CD8-positive, alpha-beta memory T cell (primary cell): Measurements from ENCODE around the gene SAV1. TPM values are rescaled to one million over a fixed set of nuclear protein-coding genes. Genes with fewer than 3 reads are reported as not detected.

ENCODE experiments used
- CTCF ChIA-PET: fragments of 350-600 bp; sonication (Branson Sonifier 250); formaldehyde crosslinking; loops from one replicate; lab custom pipeline; 2021; ENCODE audit warnings: antibody characterized with exemption; lab: Charles Lee
- POLR2A ChIA-PET: fragments of 350-600 bp; sonication (Branson Sonifier 250); formaldehyde crosslinking; loops from one replicate; lab custom pipeline; 2021; ENCODE audit warnings: antibody characterized with exemption; lab: Charles Lee
- DNase-seq, 5 donors: peaks; one replicate each; pipeline versions ENCODE4 v3.0.0 to v3.0.0-alpha.2; 2020 to 2022; ENCODE audit warnings: mixed read lengths in 1 of 5
- H3K27ac ChIP-seq: one replicate; pipeline ENCODE4 v1.7.0; 2013; ENCODE audit warnings: low read depth, mild to moderate bottlenecking, low read length, moderate library complexity
- H3K27me3 ChIP-seq: 2 replicates; pipeline ENCODE4 v1.7.0; 2013; ENCODE audit warnings: low read length, mild to moderate bottlenecking; ENCODE audit not compliant: insufficient read depth, poor library complexity, severe bottlenecking
- H3K36me3 ChIP-seq: 2 replicates; pipeline ENCODE4 v1.7.0; 2013; ENCODE audit warnings: mild to moderate bottlenecking, low read length, moderate library complexity; ENCODE audit not compliant: insufficient read depth
- H3K4me1 ChIP-seq: 2 replicates; pipeline ENCODE4 v1.7.0; 2013; ENCODE audit warnings: mild to moderate bottlenecking, low read length, moderate library complexity; ENCODE audit not compliant: insufficient read depth
- H3K4me3 ChIP-seq: 2 replicates; pipeline ENCODE4 v1.7.0; 2013; ENCODE audit warnings: mild to moderate bottlenecking, low read length
- H3K9me3 ChIP-seq: 2 replicates; pipeline ENCODE4 v1.7.0; 2013; ENCODE audit warnings: mild to moderate bottlenecking, low read length
- H3K27ac Mint-ChIP-seq, 8 donors: one replicate each; pipeline ENCODE4 v1.8.0; 2020 to 2021; ENCODE audit warnings: mixed read lengths in 8 of 8, mild to moderate bottlenecking in 6 of 8, inconsistent platforms in 3 of 8, moderate library complexity in 3 of 8
- H3K27me3 Mint-ChIP-seq, 2 donors: one replicate each; pipeline ENCODE4 v1.8.0; 2020 to 2021; ENCODE audit warnings: mixed read lengths in 2 of 2, mild to moderate bottlenecking in 1 of 2, moderate library complexity in 1 of 2
- H3K36me3 Mint-ChIP-seq, 3 donors: one replicate each; pipeline ENCODE4 v1.8.0; 2020 to 2021; ENCODE audit warnings: mixed read lengths in 3 of 3, inconsistent platforms in 1 of 3, mild to moderate bottlenecking in 1 of 3
- H3K4me1 Mint-ChIP-seq, 3 donors: one replicate each; pipeline ENCODE4 v1.8.0; 2020 to 2021; ENCODE audit warnings: mixed read lengths in 3 of 3, inconsistent platforms in 1 of 3, mild to moderate bottlenecking in 1 of 3
- H3K4me3 Mint-ChIP-seq, 7 donors: one replicate each; pipeline ENCODE4 v1.8.0; 2020 to 2021; ENCODE audit warnings: mixed read lengths in 7 of 7, mild to moderate bottlenecking in 6 of 7, moderate library complexity in 4 of 7, inconsistent platforms in 2 of 7
- H3K9me3 Mint-ChIP-seq, 5 donors: one replicate each; pipeline ENCODE4 v1.8.0; 2020 to 2022; ENCODE audit warnings: mixed read lengths in 5 of 5, mild to moderate bottlenecking in 3 of 5, moderate library complexity in 2 of 5, inconsistent platforms in 1 of 5
- polyA plus RNA-seq: library from polyadenylated mRNA; unstranded; fragments of 300-500 nt; fragmentation: Illumina TruSeq; gene quantifications from one replicate; pipeline ENCODE4 v1.2.3, GENCODE V29; 2021
- total RNA-seq, 2 experiments: library from RNA; stranded (reverse); gene quantifications; one replicate each; pipeline ENCODE4 v1.2.3, GENCODE V29; 2021

Gene SAV1
- total and polyA plus RNA-seq, 3 experiments from 2014 or later: 12.9 to 13.9 (median 13.7) TPM

DNA sequence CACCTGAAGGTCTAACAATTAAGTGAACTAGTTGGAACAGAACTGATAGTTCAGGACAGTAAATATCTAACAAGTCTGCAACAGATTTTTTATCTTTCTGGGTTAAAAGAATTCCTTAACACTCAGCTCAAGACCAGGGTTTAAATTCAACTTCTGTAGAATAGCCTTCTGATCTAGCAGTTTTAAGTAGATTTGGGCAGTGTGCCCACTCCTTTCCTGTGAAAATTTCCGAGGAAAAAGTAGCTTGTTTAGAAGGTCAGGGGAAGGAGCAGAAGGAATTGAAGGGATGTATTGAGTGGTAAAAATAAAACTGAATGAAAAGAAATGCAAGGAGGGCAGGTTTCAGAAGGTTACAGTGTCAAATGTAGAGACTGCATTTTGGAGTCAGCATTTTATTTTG, 62.3 kb downstream of the SAV1 start:
- H3K4me1 ChIP-seq: no peaks in the 10 kb centered on the region
- H3K4me3 ChIP-seq: no peak overlapping the region
- Mint-ChIP-seq H3K36me3 (no peaks in the 10 kb centered on the region), H3K27ac (no peak overlapping the region), H3K27me3 (peaks cover 0 to 6% of the 10 kb centered on the region in 2 donors), H3K4me3 (no peak overlapping the region), H3K4me1 (no peaks in the 10 kb centered on the region), H3K9me3 (no peaks in the 10 kb centered on the region)
- H3K27me3 ChIP-seq: no peaks in the 10 kb centered on the region
- DNase-seq: no peak
- ChIA-PET CTCF (interaction anchor here (1.2 kb wide), 1 partner anchor 11 kb away, joined by 5 read pairs; no protein-coding TSS in a partner anchor), POLR2A (no interaction called here)
- no peak overlapping the region for H3K27ac ChIP-seq
- no peaks in the 10 kb centered on the region for H3K9me3 ChIP-seq
- no peaks in the 10 kb centered on the region for H3K36me3 ChIP-seq

DNA sequence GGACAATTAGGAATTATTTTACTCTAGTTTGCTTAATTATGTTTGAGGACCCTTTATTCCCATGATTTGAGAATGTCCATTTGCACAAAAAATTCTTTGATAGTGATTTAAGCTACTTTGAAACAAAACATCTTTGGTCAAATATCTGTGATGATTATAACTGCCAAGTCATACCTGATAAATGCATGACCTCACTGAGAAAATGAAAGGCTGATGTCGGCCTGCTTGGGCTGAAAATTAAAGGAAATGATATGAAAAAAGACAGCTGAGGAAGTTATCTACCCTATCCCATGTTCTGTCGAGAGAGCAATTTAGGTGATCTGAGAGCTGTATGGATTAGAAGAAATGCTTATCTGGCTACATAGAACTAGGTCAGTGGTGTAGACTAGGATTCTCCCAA, 64.5 kb downstream of the SAV1 start:
- Mint-ChIP-seq H3K4me3 (no peak overlapping the region), H3K27me3 (no peaks in the 10 kb centered on the region), H3K27ac (no peak overlapping the region), H3K9me3 (no peaks in the 10 kb centered on the region), H3K36me3 (no peaks in the 10 kb centered on the region), H3K4me1 (no peaks in the 10 kb centered on the region)
- H3K36me3 ChIP-seq: no peaks in the 10 kb centered on the region
- no peaks in the 10 kb centered on the region for H3K27me3 ChIP-seq
- H3K27ac ChIP-seq: no peak overlapping the region
- no peaks in the 10 kb centered on the region for H3K9me3 ChIP-seq
- no peak for DNase-seq
- H3K4me1 ChIP-seq: no peaks in the 10 kb centered on the region
- POLR2A ChIA-PET: no interaction called here
- CTCF ChIA-PET: no interaction called here
- H3K4me3 ChIP-seq: no peak overlapping the region

DNA sequence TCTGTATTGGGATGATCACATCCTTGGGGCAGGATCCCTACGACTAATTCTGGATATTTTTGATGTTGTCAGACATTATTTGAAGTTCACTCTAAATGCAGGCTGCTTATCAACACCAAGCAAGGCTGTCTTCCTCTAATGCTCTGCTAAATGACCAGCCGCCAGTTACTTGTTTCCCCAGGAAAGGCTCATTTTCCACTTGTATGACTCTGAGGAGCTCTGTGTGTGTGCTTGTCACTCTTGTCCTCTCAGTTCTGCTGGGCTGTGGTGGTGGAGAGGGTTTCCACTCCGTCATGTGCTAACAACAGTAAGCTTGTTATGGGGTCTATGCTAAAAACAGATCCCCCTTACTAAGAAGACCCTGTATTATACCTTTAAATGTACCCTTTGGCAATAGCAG, 66.1 kb downstream of the SAV1 start:
- no peaks in the 10 kb centered on the region for H3K9me3 ChIP-seq
- Mint-ChIP-seq H3K27me3 (no peaks in the 10 kb centered on the region), H3K9me3 (no peaks in the 10 kb centered on the region), H3K4me1 (no peaks in the 10 kb centered on the region), H3K27ac (peak overlapping the region in 1 of 8 donors; percentile 10), H3K36me3 (no peaks in the 10 kb centered on the region), H3K4me3 (no peak overlapping the region)
- DNase-seq: no peak
- POLR2A ChIA-PET: no interaction called here
- H3K27ac ChIP-seq: no peak overlapping the region
- H3K27me3 ChIP-seq: no peaks in the 10 kb centered on the region
- CTCF ChIA-PET: interaction anchor here (0.8 to 1.2 kb wide), 3 partner anchors 14 to 258 kb away, joined by 3 to 7 read pairs (median 4); no protein-coding TSS in a partner anchor
- no peak overlapping the region for H3K4me3 ChIP-seq
- no peaks in the 10 kb centered on the region for H3K36me3 ChIP-seq
- H3K4me1 ChIP-seq: no peaks in the 10 kb centered on the region

DNA sequence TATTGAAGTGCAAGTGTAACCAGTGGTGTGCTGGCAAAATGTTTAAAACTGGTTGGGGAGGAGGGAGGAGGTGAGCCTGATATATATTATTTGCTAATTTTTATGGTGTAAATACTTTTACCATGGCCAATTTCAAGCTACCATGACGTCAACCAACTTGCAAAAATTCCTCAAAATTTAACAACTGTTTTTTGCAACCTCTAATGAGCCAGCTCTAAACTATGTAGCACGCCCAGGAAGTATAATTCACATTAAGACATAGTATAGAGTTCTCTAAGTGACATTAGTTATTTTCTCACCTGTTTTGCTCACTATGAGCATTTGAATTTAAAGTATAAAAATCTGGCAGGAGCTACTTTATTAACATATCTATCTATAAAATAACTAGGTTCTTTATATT, 66.7 kb downstream of the SAV1 start:
- Histone ChIP-seq H3K27ac (no peak overlapping the region), H3K27me3 (no peaks in the 10 kb centered on the region), H3K4me1 (no peaks in the 10 kb centered on the region), H3K36me3 (no peaks in the 10 kb centered on the region), H3K4me3 (no peak overlapping the region), H3K9me3 (no peaks in the 10 kb centered on the region)
- no peak for DNase-seq
- H3K4me3 Mint-ChIP-seq: no peak overlapping the region
- no peak overlapping the region for H3K27ac Mint-ChIP-seq
- ChIA-PET POLR2A (no interaction called here), CTCF (interaction anchor here (0.8 to 1.5 kb wide), 5 partner anchors 15 to 274 kb away, joined by 3 to 7 read pairs (median 4); no protein-coding TSS in a partner anchor)
- no peaks in the 10 kb centered on the region for H3K27me3 Mint-ChIP-seq
- H3K9me3 Mint-ChIP-seq: no peaks in the 10 kb centered on the region
- no peaks in the 10 kb centered on the region for H3K4me1 Mint-ChIP-seq
- no peaks in the 10 kb centered on the region for H3K36me3 Mint-ChIP-seq

DNA sequence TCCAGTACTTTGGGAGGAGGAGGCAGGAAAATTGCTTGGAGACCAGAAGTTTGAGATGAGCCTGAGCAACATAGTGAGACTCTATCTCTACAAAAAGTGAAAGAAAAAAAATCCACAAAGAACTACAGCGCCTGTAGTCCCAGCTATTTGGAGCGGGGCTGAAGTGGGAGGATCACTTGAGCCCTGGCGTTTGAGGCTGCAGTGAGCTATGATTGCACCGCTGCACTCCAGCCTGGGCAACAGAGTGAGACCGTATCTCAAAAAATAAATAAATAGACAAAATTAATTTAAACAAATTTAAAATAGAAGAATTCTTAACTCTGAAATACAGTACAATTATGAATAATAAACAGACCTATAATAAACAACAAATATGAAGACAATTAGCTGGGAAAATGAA, 67.3 kb downstream of the SAV1 start:
- ChIA-PET CTCF (interaction anchor here (1.2 to 1.5 kb wide), 3 partner anchors 176 to 274 kb away, joined by 3 to 7 read pairs (median 6); no protein-coding TSS in a partner anchor), POLR2A (no interaction called here)
- no peaks in the 10 kb centered on the region for H3K27me3 Mint-ChIP-seq
- H3K4me1 Mint-ChIP-seq: no peaks in the 10 kb centered on the region
- no peak for DNase-seq
- Histone ChIP-seq H3K4me1 (no peaks in the 10 kb centered on the region), H3K27me3 (no peaks in the 10 kb centered on the region), H3K27ac (no peak overlapping the region), H3K4me3 (no peak overlapping the region), H3K9me3 (no peaks in the 10 kb centered on the region), H3K36me3 (no peaks in the 10 kb centered on the region)
- H3K27ac Mint-ChIP-seq: no peak overlapping the region
- no peaks in the 10 kb centered on the region for H3K36me3 Mint-ChIP-seq
- H3K9me3 Mint-ChIP-seq: no peaks in the 10 kb centered on the region
- H3K4me3 Mint-ChIP-seq: no peak overlapping the region

DNA sequence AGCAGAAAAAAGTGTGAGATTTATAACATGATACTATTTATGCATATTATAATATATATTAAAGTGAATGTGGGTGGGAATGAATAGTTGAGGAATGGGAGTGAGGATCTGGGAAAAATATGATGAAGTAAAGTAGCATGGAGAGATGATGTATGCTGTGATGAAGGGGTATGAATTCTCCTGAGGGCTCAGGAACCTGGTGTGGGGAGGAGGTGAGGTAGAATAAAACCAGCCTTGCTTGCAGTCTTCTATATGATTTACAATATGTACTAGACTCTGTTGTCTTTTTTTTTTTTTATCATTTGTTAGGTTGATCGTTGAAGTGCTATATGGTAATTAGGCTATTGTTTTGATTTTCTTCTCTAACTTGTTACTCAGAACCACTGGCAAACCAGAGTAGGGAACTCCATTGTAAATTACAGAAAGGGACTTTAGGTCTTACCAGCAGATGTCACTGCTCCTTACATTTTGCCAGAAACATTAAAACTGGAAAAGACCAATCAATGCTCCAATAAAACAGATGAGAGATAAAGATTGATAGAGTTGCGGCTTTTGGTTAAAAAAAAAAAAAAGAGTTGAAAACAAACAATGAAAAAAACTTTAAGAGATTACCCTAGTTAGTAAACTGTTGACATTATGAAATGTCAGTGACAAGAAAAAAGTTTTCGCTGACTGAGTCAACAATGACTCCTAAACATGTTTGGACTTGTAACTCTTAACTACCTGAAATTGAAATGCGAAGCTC, 68.2 kb downstream of the SAV1 start:
- no peaks in the 10 kb centered on the region for H3K4me1 Mint-ChIP-seq
- DNase-seq: no peak
- no peaks in the 10 kb centered on the region for H3K36me3 Mint-ChIP-seq
- H3K9me3 Mint-ChIP-seq: no peaks in the 10 kb centered on the region
- Histone ChIP-seq H3K4me1 (no peaks in the 10 kb centered on the region), H3K27ac (no peak overlapping the region), H3K9me3 (no peaks in the 10 kb centered on the region), H3K27me3 (no peaks in the 10 kb centered on the region), H3K36me3 (no peaks in the 10 kb centered on the region), H3K4me3 (no peak overlapping the region)
- no peaks in the 10 kb centered on the region for H3K27me3 Mint-ChIP-seq
- CTCF ChIA-PET: interaction anchor here (1.2 to 1.5 kb wide), 2 partner anchors 260 to 275 kb away, joined by 3 to 6 read pairs; no protein-coding TSS in a partner anchor
- H3K27ac Mint-ChIP-seq: no peak overlapping the region
- POLR2A ChIA-PET: no interaction called here
- no peak overlapping the region for H3K4me3 Mint-ChIP-seq

DNA sequence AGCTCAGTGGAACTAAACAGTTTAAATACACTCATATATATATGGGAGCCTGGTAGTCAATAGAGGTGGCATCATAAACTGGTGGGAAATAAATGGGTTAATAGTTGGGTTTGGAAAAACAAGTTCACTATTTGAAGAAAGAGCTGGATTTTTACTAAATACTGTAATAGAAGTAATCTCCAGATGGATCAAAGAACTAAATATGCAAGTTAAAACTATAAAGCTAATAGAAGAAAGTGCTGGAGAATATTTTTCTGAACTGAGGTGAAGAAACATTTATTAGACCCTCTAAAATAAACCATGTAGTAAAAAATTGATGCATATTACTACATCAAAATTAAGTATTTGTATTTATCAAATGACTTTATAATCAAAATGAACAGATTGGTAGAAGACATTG, 69.3 kb downstream of the SAV1 start:
- Histone ChIP-seq H3K4me3 (no peak overlapping the region), H3K27me3 (no peaks in the 10 kb centered on the region), H3K9me3 (no peaks in the 10 kb centered on the region), H3K27ac (no peak overlapping the region), H3K36me3 (no peaks in the 10 kb centered on the region), H3K4me1 (no peaks in the 10 kb centered on the region)
- no peaks in the 10 kb centered on the region for H3K9me3 Mint-ChIP-seq
- H3K27ac Mint-ChIP-seq: no peak overlapping the region
- H3K36me3 Mint-ChIP-seq: no peaks in the 10 kb centered on the region
- ChIA-PET POLR2A (no interaction called here), CTCF (no interaction called here)
- DNase-seq: no peak
- H3K27me3 Mint-ChIP-seq: no peaks in the 10 kb centered on the region
- no peaks in the 10 kb centered on the region for H3K4me1 Mint-ChIP-seq
- no peak overlapping the region for H3K4me3 Mint-ChIP-seq

DNA sequence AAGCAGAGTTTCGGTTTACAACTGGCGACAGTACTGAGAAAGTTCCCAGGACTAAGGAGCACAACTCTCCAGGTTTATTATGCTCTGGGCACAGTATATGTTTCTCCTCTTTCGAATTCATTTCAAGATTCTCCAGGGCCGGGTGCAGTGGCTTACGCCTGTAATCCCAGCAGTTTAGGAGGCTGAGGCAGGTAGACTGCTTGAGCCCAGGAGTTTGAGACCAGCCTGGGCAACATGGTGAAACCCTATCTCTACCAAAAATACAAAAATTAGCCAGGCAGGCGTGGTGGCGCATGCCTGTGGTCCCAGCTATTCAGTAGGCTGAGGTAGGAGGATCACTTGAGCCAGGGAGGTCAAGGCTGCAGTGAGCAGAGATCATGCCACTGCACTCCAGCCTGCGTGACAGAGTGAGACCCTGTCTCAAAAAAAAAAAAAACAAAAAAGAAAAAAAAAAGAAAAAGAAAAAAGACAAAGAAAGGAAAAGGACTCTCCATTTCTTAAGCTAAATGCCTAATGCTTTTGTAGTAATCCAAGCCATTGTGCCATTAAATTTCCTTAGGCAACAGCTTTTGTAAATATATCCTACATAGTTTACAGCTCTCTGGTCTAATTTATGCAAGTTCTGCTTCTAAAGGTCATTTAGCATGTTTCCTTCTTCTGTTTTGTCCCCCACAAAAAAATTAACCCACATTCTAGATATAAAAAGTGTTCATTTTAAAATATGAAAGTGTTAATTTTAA, 73.4 kb downstream of the SAV1 start:
- Histone ChIP-seq H3K4me1 (no peaks in the 10 kb centered on the region), H3K27me3 (no peaks in the 10 kb centered on the region), H3K36me3 (no peaks in the 10 kb centered on the region), H3K9me3 (no peaks in the 10 kb centered on the region), H3K27ac (no peak overlapping the region), H3K4me3 (no peak overlapping the region)
- Mint-ChIP-seq H3K4me1 (no peaks in the 10 kb centered on the region), H3K27me3 (peaks cover 0 to 7% of the 10 kb centered on the region in 2 donors), H3K36me3 (peaks cover 0 to 3% (median 0%) of the 10 kb centered on the region in 3 donors), H3K9me3 (no peaks in the 10 kb centered on the region), H3K4me3 (no peak overlapping the region), H3K27ac (no peak overlapping the region)
- CTCF ChIA-PET: no interaction called here
- no peak for DNase-seq
- POLR2A ChIA-PET: interaction anchor here (0.7 kb wide), 1 partner anchor 110 kb away, joined by 10 read pairs; no protein-coding TSS in a partner anchor
